ENCODE results near the gene PLA2G10.

DNA sequence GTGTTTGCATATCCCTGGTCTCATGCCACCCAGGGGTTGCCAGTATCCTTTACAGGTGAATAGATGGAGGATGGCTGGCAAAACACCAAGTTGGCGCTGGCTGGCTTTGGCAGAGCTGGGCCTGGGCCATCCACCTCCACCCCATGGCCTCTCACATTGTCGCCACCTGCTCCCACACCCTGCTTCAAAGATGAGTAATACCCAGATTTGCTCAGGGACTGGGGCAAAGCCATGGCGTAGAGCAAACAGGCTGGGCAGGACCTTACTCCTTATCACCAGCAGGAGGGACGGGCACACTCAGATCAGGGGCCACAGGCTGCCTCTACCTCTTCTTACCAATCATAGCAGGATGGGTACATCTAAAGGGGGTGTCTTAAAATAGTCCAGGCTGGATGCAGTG is 24.3 kb downstream of the PLA2G10 start:
- TF ChIP-seq POLR2AphosphoS5 (IDR thresholded peaks at IDR 0.05; ENCODE audit: low read depth, low read length): no peak
- TF ChIP-seq FOXP2 (optimal IDR thresholded peaks at IDR 0.05; ENCODE audit: borderline replicate concordance, extremely low read depth, extremely low read length, insufficient read depth): no peak
- no peak for TF ChIP-seq TAF1 (IDR thresholded peaks at IDR 0.05; ENCODE audit: borderline replicate concordance, insufficient read depth, low read length)
- TF ChIP-seq, protein P1, sequence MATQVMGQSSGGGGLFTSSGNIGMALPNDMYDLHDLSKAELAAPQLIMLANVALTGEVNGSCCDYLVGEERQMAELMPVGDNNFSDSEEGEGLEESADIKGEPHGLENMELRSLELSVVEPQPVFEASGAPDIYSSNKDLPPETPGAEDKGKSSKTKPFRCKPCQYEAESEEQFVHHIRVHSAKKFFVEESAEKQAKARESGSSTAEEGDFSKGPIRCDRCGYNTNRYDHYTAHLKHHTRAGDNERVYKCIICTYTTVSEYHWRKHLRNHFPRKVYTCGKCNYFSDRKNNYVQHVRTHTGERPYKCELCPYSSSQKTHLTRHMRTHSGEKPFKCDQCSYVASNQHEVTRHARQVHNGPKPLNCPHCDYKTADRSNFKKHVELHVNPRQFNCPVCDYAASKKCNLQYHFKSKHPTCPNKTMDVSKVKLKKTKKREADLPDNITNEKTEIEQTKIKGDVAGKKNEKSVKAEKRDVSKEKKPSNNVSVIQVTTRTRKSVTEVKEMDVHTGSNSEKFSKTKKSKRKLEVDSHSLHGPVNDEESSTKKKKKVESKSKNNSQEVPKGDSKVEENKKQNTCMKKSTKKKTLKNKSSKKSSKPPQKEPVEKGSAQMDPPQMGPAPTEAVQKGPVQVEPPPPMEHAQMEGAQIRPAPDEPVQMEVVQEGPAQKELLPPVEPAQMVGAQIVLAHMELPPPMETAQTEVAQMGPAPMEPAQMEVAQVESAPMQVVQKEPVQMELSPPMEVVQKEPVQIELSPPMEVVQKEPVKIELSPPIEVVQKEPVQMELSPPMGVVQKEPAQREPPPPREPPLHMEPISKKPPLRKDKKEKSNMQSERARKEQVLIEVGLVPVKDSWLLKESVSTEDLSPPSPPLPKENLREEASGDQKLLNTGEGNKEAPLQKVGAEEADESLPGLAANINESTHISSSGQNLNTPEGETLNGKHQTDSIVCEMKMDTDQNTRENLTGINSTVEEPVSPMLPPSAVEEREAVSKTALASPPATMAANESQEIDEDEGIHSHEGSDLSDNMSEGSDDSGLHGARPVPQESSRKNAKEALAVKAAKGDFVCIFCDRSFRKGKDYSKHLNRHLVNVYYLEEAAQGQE (IDR thresholded peaks at IDR 0.05; ENCODE audit: insufficient read depth in 1 of 2, low read depth in 2 of 2, low read length in 2 of 2): no peak
